Hematopoietic multipotent progenitor cell treated with erythropoietin and hydrocortisone succinate and interleukin-3 and kit ligand, for 8 days (in vitro differentiated cells): ENCODE measurements around the gene CREB3L4.

ENCODE experiments used
- DNase-seq: peaks from one replicate; pipeline ENCODE4 v3.0.0-alpha.2; 2015

Gene CREB3L4

GRCh38 chr1:153937331-153937730 lies 30.4 kb upstream of the CREB3L4 start:
- DNase-seq = no peak

GRCh38 chr1:153938996-153939395 lies 28.7 kb upstream of the CREB3L4 start:
- DNase-seq = no peak

GRCh38 chr1:153939476-153939875 lies 28.2 kb upstream of the CREB3L4 start:
- DNase-seq = no peak

- DNase-seq = no peak
Observed at GRCh38 chr1:153940756-153941155, 26.9 kb upstream of the CREB3L4 start.

- DNase-seq = no peak
Observed at GRCh38 chr1:153941826-153942725, 25.6 kb upstream of the CREB3L4 start.

DNA sequence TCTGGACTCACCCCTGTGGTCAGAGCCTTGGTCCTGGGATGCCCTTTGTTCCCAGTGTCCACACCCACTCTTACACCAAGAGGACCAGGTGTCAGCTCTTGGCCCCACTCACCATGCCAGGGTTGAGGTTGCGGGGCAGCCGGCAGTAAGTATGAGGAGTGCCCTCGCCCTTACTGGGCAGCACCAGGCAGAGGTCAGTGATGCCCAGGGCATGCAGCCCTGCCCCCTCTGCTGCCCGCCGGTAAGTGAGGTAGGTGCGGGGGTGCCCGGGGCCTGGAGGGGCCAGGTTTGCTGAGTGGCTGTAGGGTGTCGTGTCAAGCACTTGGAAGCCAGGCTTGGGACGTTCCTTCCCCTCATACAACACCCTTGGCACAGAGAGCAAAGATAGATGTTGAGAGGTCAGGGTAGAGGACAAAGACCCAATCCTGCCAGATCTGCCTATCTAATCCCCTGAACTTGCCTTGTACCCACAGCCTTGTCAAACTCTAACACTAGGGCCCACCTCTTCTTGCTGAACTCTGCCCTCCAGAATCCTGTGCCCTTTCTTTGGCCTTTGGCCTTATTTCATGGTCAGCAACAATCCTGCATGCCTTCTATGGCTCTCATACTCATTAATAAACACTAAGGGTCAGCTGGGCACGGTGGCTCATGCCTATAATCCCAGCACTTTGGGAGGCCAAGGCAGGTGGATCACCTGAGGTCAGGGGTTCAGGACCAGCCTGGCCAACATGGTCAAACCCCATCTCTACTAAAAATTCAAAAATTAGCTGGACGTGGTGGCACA lies 24.7 kb upstream of the CREB3L4 start:
- DNase-seq = no peak

GRCh38 chr1:153944005-153944826 lies 23.5 kb upstream of the CREB3L4 start:
- DNase-seq = peak; percentile 40

DNA sequence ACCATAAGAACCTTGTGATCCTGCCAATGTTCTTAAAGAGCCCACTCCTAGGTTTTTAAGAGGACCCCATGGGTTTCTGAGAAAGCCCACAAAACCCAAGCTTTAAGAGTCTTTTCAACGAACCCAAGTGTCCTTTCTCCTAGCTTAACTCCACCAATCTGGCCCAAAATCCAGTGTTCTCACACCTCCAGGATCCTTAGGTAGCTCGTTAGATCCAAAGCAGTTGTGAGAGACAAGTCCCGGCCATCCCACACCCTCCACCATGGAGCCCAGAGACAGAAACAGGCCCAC lies 22.9 kb upstream of the CREB3L4 start:
- DNase-seq = no peak

DNA sequence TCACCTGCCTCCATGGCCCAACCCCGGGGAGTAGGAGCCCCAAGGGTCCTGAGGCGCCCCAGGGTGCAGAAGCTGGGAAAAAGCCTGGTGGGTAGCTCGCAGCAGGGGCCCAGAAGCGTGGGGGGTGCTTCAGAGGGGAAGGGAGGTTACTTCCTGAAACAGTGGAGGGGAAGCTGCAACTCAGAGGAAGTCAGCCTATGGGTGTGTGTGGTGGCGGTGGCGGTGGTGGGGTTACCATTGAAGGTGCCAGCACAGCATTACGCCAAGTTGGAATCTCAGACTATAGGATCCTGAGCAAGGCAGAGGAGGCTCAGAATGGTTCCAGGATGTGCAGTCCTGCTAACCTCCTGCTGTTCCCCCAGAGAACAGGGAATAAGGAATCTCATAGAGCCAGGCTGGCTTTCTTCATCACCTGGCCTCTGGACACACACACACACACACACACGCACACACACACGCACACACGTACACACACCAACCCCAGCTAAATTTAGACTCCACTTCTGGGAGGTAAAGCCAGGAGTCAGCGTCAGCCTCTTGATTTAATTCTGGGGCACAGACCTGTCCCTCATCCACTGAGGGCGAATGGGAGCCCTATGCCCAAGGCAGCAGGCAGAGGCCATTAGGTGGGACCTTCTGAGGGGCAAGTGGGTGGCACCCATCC lies 22.4 kb upstream of the CREB3L4 start:
- peak; percentile 63 for DNase-seq

DNA sequence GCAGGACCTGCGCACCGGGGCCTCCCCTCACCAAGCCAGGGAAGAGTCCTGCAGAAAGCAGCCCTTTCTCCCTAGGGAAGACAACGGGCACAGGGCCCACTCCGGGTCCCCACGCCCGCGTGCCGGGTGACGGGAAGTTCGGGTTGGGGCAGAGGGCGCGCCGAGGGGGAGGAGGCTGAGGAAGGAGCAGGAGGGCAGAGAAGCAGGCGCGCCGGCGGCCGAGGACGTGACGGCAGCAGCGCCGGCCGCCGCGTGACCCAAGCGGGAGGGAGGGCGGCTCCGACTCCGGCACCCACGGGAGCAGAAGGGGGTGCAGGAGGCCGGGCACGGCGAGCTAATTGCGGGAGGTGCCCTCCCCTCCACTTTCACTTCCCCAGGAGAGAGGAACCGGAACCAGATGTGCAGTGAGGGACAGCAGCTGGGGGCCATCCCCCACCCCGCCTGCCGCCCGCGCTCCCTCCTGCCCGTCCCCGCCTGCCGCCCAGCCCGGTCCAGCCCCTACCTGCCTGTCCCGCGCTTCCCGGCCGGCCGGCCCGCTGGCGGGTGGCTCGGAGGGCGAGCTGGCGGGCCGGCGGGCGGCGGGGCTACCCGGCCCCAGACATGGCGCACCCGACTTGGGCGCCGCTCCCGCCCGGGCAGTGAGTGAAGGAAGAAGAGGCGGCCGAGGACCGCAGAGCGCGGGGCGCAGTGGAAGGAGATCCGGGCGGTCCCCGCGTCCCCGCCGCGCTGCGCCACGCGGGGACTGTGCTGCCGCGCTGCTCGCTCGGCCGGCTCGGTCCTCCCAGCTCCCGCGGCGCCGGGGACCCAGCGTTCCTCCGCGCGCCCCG lies 21.7 kb upstream of the CREB3L4 start:
- DNase-seq = peak; percentile 74

GRCh38 chr1:153946622-153947241 lies 21.0 kb upstream of the CREB3L4 start, which contains the start of gene DENND4B:
DENND4B (minus strand) TSS chr1:153946718; CDS start chr1:153944374, 2,344 bp downstream.
- peak; percentile 84 for DNase-seq

- no peak for DNase-seq
Observed at GRCh38 chr1:153951183-153951582, 16.5 kb upstream of the CREB3L4 start.

DNA sequence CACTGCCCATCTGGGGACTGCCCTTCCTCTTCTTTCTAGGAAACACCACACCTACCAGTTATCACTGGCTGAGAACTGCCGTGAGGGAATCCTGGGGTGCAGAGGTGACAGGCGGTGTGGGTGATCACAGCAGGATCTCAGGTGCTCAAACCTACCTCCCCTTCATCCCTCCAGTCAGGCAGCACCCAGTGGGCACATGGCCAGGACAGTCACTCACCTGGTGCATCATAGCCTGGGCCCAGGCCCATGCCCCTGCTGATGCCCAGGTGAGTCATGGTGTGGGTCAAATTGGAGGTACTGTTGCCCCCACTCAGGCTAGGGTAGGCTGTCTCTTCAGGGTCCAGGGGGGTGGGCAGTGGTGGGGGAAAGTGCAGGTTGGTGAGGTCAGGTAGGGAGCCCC lies 15.9 kb upstream of the CREB3L4 start:
- no peak for DNase-seq

DNA sequence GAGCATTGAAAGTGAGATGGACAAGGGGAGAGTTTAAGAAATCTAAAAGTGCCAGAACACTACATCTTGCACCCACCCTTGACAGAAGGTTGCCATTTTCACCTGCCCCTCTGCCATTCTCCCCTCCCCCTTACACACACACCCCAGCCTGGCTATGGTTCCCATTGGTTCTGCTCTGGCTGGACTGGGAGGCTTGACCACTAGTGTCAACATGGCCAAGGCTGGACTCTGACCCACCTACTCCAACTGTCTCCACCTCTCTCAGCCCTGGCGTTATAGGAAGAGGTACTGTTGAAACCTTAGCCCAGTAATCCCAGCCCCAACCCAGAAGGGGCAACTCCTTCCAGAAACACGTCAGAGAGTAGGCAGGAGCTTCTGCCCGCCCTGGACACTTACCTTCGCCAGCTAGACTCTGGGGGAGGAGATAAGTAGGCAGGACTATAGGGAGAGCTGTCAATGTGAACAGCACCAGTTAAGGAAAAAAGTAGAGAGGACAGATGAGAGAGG lies 13.8 kb upstream of the CREB3L4 start:
- no peak for DNase-seq

GRCh38 chr1:153954826-153955225 lies 12.9 kb upstream of the CREB3L4 start:
- DNase-seq = no peak

- DNase-seq = no peak
Observed at GRCh38 chr1:153956997-153957715, 10.5 kb upstream of the CREB3L4 start.

DNA sequence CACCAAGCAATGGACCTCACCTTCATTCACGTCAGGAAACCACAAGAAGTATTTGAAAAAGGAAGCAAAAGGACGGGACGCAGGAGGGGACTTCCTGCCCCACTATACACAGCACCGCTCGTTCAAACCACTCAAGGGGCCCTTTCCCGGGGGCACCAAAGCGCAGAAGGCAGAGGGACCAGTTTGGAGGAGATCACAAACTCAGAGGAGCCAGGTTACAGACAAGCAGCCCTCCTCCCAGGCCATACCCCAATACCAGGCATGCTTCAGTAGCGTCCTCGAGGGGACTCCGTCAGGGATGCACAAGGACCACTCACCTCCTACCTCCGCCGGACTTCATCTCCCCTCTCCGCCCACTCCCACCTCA lies 10.0 kb upstream of the CREB3L4 start:
- no peak for DNase-seq

GRCh38 chr1:153958111-153958960 lies 9.4 kb upstream of the CREB3L4 start, which contains the start of gene CRTC2:
CRTC2 (minus strand) TSS chr1:153958612; CDS start chr1:153958497, 115 bp downstream.
- peak; percentile 98 for DNase-seq

- no peak for DNase-seq
Observed at GRCh38 chr1:153958961-153959260, 8.8 kb upstream of the CREB3L4 start.
